ENCODE results near the gene LHX4. TPM values are rescaled to one million over a fixed set of nuclear protein-coding genes. Genes with fewer than 3 reads are reported as not detected.

Gene LHX4
- total and polyA plus RNA-seq, 2 of the 4 experiments (the other 2 are of a cell fraction) = 0.05 to 0.18 TPM

- Histone ChIP-seq H3K27ac (ENCODE audit: insufficient read depth, low read length) (no peak overlapping the region), H2BK20ac (ENCODE audit: low read depth, low read length) (no peak overlapping the region), H4K5ac (ENCODE audit: low read depth, low read length) (no peak overlapping the region), H2AK9ac (replicated peaks; ENCODE audit: low read depth, low read length, poor library complexity) (no peak overlapping the region), H4K8ac (ENCODE audit: low read depth in 2 of 2, low read length in 2 of 2) (no peak overlapping the region), H3K27me3 (ENCODE audit: control insufficient read depth, insufficient read depth, low read length) (peaks cover 9% of the 10 kb centered on the region; the same call in 1 of the 2 replicates), H3K23ac (ENCODE audit: low read depth, low read length) (no peak overlapping the region), H2BK15ac (ENCODE audit: low read depth, low read length) (no peak overlapping the region), H3K36me3 (ENCODE audit: control insufficient read depth, insufficient read depth, low read length) (no peaks in the 10 kb centered on the region), H2BK5ac (ENCODE audit: low read depth, low read length, poor library complexity, severe bottlenecking) (no peak overlapping the region), H3K4me3 (ENCODE audit: insufficient read depth, low read depth, low read length) (no peak overlapping the region), H3K9ac (ENCODE audit: low read depth, low read length) (no peak overlapping the region), H3K9me1 (ENCODE audit: insufficient read depth, low read length) (peaks cover 4% of the 10 kb centered on the region; the same call in 1 of the 2 replicates), H4K91ac (ENCODE audit: insufficient read depth, low read depth, low read length) (no peak overlapping the region), H3K4ac (ENCODE audit: low read depth, low read length) (no peak overlapping the region), H3K4me2 (ENCODE audit: low read depth, low read length) (no peak overlapping the region), H3K4me1 (ENCODE audit: control insufficient read depth, insufficient read depth, low read length) (peaks cover 4% of the 10 kb centered on the region; the same call in 1 of the 2 replicates), H3K56ac (ENCODE audit: extremely low read depth, insufficient read depth, low read length) (no peak overlapping the region), H3K18ac (ENCODE audit: low read depth, low read length) (no peak overlapping the region), H2BK120ac (ENCODE audit: low read depth, low read length) (no peak overlapping the region), H4K20me1 (ENCODE audit: insufficient read depth, low read length) (no peaks in the 10 kb centered on the region), H2AFZ (replicated peaks; ENCODE audit: low read length, poor library complexity) (no peak overlapping the region), H2AK5ac (ENCODE audit: low read depth, low read length) (no peak overlapping the region), H3K79me1 (ENCODE audit: low read depth in 1 of 2, low read length in 2 of 2) (no peaks in the 10 kb centered on the region), H3K14ac (replicated peaks; ENCODE audit: low read depth, low read length) (no peak overlapping the region), H3K9me3 (ENCODE audit: control insufficient read depth, insufficient read depth, low read length) (no peaks in the 10 kb centered on the region)
- intact Hi-C loops (cut with micrococcal nuclease) (no loop called here), dilution Hi-C loops (cut with HindIII; ENCODE audit: low sequenced_read_pairs, unreplicated experiment) (no loop called here), in situ Hi-C loops (cut with MboI; ENCODE audit: low sequenced_read_pairs) (no loop called here)
- 86% methylated on average over 1 of the region's 11 CpGs; no CpG with 5 or more reads in 1 of the 2 experiments for WGBS, 2 experiments (ENCODE audit: extremely low coverage in 2 of 2, insufficient read length in 1 of 2)
- CTCF ChIA-PET = no interaction called here
- ATAC-seq (ENCODE audit: low read depth) (no peak), DNase-seq (no peak)
- BruUV-seq (replicated peaks) = no TSS peak
- POLR2A ChIA-PET (ENCODE audit: unreplicated experiment) = no interaction called here
- TF ChIP-seq FOS (IDR thresholded peaks at IDR 0.05; ENCODE audit: low read depth, low read length) (no peak), POLR2A (IDR thresholded peaks at IDR 0.05; ENCODE audit: low read depth, low read length) (no peak), MAZ (IDR thresholded peaks at IDR 0.05; ENCODE audit: borderline replicate concordance, low read depth, low read length) (no peak), RCOR1 (IDR thresholded peaks at IDR 0.05; ENCODE audit: insufficient replicate concordance, low read length) (no peak), RAD21 (IDR thresholded peaks at IDR 0.05; ENCODE audit: low read length) (no peak), MAFK (IDR thresholded peaks at IDR 0.05; ENCODE audit: low read depth, low read length) (no peak), SMC3 (IDR thresholded peaks at IDR 0.05; ENCODE audit: low read depth, low read length) (no peak), BHLHE40 (IDR thresholded peaks at IDR 0.05; ENCODE audit: low read depth, low read length) (no peak), MXI1 (IDR thresholded peaks at IDR 0.05; ENCODE audit: borderline replicate concordance, low read depth, low read length) (no peak), CEBPB (IDR thresholded peaks at IDR 0.05; ENCODE audit: low read depth, low read length) (no peak), ELK1 (IDR thresholded peaks at IDR 0.05; ENCODE audit: borderline replicate concordance, low read depth, low read length) (no peak), NFE2L2 (IDR thresholded peaks at IDR 0.05; ENCODE audit: low read depth, low read length) (no peak), RFX5 (IDR thresholded peaks at IDR 0.05; ENCODE audit: low read depth, low read length) (no peak), CHD1 (IDR thresholded peaks at IDR 0.05; ENCODE audit: low read depth, low read length) (no peak), CTCF (conservative IDR thresholded peaks at IDR 0.05; ENCODE audit: low read depth, low read length) (no peak; the same call in 1 of the 2 replicates)
These were observed 18.9 kb downstream of the LHX4 start for GRCh38 chr1:180248731-180249681.

Measured in IMR-90 (cell line).